GM21515 (cell line): ENCODE results near the gene PUDP.

Source experiments
- ATAC-seq: cut with Tn5 transposase; IDR thresholded peaks from one replicate; pipeline ENCODE4 v1.9.1; 2021; ENCODE audit not compliant: unreplicated experiment

PUDP gene

DNA sequence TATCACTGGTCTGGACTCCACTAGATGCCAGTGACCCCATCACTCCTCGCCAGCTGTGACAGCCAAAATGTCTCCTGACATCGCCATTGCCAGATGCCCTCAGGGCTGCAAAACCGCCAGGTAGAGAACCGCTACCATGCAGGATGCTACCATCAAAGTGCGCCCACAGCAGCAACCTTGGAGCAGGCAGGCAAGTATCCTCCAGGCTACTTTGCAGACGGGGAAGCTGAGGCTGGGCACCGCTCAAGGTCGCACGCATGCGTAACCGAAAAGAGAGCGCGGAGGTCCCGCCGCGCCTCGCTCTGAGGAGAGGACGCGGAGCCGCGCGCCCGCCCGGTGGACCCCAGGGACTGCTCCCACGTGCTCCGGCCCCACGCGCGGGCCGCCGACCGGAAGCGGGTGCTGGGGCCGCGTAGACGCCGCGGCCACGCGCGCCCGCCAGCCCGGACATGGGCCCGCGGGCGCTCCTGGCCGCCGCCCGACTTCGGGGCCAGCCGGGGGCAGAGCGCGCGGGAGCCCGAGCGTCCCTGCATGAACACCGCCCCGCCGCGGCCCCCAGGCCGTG lies 458 bp downstream of the PUDP start, which contains the start of gene STS:
Gene STS (plus strand): TSS at position 300 of the 565 bp plus-strand sequence. CDS start 105,488 bp downstream, outside the sequence.
- ATAC-seq: peak; percentile 43

DNA sequence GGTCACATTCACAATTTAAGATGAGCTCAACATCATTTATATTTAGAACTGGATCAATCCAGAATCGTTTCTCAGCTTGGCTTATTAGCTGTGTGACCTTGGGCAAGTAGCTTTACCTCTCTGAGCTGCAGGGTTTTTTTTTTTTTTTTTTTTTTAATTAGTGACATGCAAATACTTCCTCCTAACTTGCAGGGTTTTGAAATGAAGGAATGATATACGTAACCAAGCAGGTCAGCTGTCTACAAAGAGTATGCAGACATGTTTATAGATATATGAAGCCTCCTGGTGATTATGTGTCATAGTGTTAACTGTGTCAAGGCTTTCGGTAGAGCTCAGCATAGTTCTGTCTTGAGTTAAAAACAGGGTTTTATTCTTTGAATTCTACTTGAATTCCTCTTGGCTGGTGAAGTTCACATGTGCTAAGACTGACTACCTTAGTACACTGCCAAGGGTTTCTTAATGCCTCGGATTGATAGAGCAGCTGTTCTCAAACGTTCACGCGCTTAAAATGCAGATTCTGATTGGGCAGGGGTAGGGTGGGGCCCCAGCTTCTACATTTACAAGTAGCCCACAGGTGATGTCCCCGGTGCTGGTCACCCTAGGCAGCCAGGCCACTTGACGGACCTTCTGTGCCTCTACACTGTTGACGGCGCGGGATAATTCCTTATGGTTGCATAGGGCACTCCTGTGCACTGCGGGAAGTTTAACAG lies 1.1 kb downstream of the PUDP start:
- peak; percentile 17 for ATAC-seq

DNA sequence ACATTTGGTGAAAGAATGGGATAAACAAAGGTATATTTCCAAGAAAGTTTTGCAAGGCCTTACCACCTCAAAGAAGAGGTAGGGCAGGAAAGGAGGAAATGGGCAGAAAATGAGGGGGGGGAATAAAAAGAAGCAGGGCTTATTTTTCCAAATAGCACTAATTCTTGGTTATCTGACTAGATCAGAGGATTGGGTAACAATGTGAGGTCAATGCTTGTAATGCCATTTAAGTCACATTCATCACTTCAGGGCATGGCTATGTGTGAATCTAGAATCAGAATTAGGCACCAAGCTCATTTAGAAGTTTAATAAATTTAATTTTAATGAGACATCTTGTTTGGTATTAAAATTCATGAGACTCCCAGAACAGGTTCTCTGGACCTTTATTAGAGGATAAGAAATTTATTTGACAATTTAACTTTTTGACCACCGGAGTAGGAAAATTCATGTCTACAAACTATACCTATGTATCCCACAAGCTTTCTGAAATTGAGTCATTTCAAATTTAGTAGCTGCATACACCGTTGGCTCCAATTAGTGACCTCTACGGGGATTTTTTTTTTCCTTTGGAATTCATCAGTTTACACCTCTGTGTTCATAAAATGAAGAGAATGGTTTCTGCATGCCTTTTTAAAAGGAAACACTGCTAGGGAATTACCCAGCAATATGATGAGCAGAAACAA lies 1.8 kb downstream of the PUDP start:
- no peak for ATAC-seq

- ATAC-seq: no peak
These were observed 2.5 kb downstream of the PUDP start for GRCh38 chrX:7145454-7145853.

DNA sequence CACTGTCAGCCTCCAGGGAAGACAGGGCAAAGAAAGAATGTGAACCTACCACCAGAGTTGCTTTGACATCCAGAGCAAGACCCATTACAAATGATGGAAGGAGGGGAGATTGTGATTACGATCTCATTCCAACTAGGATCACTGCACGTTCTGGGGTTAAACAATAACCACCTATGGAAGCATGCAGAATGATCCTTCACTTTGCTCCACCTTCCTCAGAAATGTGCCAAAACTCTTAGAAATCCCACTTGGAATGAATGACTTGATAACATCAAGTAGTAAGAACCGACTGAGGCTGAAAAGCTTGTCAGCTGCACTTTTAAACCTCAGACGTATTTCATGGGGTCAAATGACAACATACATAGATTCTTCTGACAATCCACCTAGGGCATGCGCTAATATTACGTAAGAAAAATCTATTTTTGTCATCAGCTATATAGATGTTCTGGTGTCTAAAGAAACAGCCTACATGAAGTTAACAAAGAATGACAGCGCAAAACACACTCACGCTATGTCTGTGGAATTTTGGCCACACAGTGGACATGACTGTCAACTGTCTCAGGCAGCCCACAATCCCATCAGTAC lies 3.9 kb downstream of the PUDP start:
- ATAC-seq: no peak

- ATAC-seq: no peak
These were observed 4.9 kb downstream of the PUDP start for GRCh38 chrX:7143076-7143475.

- no peak for ATAC-seq
These were observed 8.5 kb downstream of the PUDP start for GRCh38 chrX:7139202-7140081.

GRCh38 chrX:7134981-7135380 lies 13.0 kb downstream of the PUDP start:
- ATAC-seq: no peak

DNA sequence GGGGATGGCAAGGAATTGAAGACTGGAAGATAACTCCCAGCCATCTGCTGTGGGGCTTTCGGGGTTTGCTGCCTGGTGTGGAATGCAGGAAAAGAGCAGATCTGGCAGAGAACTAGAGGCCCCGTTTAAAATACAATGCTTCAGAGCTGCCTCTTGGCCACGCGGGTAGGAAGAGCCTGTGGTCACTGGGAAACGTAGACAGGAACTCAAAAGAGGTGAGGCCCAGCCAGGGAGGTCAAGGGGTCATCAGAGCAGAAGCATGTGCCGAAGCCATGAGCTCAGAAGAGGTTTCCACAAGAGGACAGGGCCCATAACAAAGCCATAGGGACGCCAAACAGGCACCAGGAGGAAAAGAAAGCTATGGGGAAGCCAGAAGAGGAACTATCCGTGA lies 14.9 kb downstream of the PUDP start:
- ATAC-seq: no peak

DNA sequence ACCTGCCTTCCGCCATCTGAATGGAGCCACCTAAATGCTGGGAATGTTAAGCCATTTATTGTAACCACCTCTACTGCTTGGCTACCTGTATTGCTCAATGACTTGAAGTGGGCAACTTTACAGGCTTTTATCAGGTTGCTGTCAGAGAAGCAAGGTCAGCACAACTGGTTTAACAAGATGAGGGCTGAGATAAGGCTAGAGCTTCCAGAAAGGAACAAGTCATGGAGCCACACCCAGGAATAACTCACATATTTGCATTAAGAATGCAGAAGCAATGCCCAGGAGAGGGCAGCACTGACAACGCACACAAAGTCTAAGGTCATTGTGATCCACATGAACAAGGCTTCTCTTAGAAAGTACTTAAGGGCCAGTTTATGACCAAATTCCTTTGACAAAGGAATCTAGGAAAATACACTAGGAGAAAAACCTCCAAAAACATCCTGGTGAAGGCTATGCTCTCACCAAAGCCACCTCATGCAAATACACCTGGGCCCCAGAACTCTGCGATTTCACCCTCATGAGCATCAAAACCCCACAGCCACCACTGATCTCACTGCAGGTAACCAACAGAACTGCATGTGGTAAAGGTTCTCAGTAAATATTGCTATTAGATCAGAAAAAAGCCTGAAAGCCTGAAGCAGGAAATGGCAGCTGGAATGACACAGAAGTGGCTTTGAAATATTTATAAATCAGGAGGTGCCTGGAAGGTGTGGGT lies 15.5 kb downstream of the PUDP start:
- ATAC-seq: peak; percentile 61

DNA sequence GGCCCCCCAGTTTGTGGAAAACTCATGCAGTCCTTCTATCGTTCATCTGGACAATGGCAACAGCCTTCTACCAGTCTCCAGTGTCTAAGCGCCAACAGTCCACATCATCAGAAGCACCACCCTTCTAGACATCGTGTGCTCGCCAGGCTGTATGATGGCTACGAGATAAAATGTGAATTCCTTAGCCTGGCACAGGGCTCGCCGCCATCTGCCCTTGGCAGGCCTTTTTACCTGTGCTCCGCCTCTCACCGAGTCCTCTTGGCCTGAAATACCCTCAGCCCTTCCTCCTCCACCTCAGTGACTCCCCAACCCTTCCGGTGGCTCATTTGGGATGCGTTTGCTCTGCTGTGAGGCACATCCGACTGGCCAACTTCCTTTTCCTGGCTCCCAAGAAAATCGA lies 16.3 kb downstream of the PUDP start:
- no peak for ATAC-seq

- no peak for ATAC-seq
These were observed 20.9 kb downstream of the PUDP start for GRCh38 chrX:7127056-7127455.

DNA sequence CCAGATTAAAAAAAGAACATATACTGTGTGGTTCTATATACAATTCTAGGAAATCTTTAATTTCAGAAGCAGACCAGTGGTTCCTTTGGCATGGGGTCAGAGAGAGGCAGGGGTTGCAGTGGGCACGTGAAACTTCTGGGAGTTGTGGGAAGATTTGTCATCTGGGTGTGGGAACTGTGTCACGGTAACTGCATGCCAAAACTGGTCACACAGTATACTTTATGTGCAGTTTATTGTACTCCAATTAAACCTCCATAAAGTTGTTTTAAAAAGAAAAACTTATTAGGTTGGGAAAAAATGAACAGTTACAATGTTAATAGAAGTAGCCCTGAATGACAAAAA lies 27.1 kb downstream of the PUDP start:
- no peak for ATAC-seq

DNA sequence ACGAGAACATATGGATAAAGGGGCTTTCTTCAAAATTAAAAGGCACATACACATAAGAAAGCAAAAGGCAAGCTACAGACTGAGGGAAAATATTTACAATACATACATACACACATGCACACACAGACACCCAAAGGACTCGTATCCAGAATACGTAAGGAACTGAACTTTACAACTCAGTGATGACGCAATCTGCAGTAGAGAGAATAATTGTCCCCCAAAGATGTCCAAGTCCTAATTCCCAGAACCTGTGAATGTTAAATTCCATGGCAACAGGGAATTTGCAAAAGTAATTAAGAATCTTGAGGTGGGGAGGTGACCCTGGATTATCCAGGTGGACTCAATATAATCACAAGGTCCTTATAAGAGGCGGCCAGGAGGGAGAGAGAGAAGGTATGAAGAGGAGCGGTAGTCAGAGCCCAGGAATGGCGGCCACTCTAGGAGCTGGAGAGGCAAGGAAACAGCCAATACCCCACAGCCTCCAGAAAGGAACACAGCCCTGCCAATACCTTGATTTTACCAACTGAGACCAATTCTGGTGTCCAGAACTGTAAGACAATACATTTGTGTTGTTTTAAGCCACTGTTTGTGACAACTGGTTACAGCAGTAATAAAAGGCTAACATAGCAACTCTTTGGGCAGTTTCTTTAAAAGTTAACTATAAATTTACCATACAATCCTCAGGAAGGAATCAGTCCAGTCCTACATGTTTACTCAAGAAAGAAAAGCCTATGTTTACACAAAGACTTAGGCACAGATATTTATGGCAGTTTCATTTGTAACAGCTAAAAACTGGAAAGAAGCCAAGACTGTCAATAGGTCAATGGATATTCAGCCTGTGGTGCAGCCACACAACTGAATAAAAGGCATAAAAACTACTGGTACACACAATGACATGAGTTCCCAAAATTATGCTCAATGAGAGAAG lies 27.7 kb downstream of the PUDP start:
- no peak for ATAC-seq

DNA sequence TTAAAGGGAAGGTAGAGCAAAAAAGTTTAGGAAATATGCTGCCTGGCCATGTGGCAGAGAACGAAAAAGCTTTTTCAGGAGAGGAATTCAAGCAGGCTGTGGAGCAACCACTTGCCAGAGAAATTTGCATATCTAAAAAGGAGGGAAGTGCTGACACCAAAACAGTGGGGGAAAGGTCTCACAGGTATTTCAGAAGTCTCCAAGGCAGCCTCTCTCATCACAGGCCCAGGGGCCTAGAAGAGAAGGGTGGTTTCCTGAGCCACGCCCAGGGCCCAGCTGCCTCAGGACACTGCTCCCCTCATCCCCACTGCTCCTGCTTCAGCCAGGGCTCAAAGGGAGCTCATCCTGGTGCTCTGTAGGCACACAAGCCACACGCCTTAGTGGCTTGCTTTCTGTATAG lies 30.4 kb downstream of the PUDP start:
- ATAC-seq: no peak

DNA sequence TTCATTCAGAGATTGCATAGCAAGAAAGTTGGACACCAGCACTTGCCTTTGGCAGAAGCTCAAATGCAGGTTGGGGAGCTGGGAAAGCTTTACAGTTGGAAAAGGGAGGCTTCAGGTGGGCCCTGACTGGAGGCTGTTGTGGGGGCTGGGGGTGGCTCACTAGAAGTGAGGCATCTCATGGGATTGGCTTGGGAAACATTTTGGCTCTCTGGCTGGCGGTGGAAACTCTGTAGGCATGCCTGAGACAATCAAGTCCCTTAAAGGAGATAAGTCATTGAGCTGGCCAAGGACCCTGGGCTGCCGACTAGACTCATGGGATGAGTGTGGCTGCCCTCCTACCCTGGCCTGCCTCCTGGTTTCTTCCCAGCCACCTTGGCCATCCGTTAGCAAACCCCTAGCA lies 31.9 kb downstream of the PUDP start:
- no peak for ATAC-seq

DNA sequence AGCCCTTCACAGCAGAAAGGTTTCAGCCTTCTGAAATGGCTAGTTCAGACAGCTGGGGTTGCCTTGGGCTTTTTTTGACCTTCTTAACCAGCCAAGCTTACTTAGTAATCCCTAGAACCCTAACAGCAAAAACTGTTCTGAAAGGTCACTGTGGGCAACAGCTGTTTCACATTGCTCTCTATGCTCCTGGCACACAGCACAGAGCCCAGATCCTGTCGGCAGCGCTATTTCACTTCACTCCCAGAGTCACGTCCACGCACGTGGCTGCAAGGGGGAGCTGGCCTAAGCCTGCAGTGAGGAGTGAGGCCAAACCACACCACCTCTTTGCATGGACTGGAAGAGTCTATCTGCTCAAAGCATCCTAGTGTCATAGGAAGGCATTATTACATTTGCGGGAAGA lies 32.4 kb downstream of the PUDP start:
- ATAC-seq: peak; percentile 62

GRCh38 chrX:7112071-7112470 lies 35.9 kb downstream of the PUDP start:
- ATAC-seq: no peak

GRCh38 chrX:7111518-7111917 lies 36.4 kb downstream of the PUDP start:
- ATAC-seq: no peak
